GM23338 (cell line): ENCODE results near the gene WFS1. TPM values are rescaled to one million over a fixed set of nuclear protein-coding genes. Genes with fewer than 3 reads are reported as not detected.

Source experiments
- ATAC-seq: fragments of 200-7000 bp; cut with Tn5 transposase; 3 replicates; pipeline ENCODE4 v1.9.1; 2020
- DNase-seq: peaks from one replicate; pipeline ENCODE4 v3.0.0-alpha.2; 2015; ENCODE audit warnings: low spot score
- H2AFZ ChIP-seq: fragments of 200-600 bp; sonication (generic); 2 replicates; pipeline ENCODE4 v1.8.0; 2016; ENCODE audit warnings: antibody characterized with exemption, mild to moderate bottlenecking, moderate library complexity
- H3F3A ChIP-seq: fragments of 200-600 bp; sonication (generic); replicated peaks from 2 replicates; pipeline ENCODE4 v1.8.0; 2017; ENCODE audit warnings: antibody characterized with exemption, mixed run types, low read depth
- H3K27ac ChIP-seq: fragments of 200-600 bp; sonication (generic); 2 replicates; pipeline ENCODE4 v1.6.1; 2016; ENCODE audit warnings: low read depth
- H3K27me3 ChIP-seq: fragments of 200-600 bp; sonication (generic); 2 replicates; pipeline ENCODE4 v1.8.0; 2016; ENCODE audit warnings: mild to moderate bottlenecking, mixed run types, moderate library complexity; ENCODE audit not compliant: insufficient read depth
- H3K36me3 ChIP-seq: fragments of 200-600 bp; sonication (generic); 2 replicates; pipeline ENCODE4 v1.8.0; 2016; ENCODE audit warnings: mild to moderate bottlenecking; ENCODE audit not compliant: insufficient read depth
- H3K4me1 ChIP-seq: fragments of 200-600 bp; sonication (generic); 2 replicates; pipeline ENCODE4 v1.8.0; 2016; ENCODE audit warnings: mild to moderate bottlenecking, moderate library complexity; ENCODE audit not compliant: insufficient read depth
- H3K4me2 ChIP-seq: fragments of 200-600 bp; sonication (generic); 2 replicates; pipeline ENCODE4 v1.7.1; 2017; ENCODE audit warnings: mixed run types
- H3K4me3 ChIP-seq: fragments of 200-600 bp; sonication (generic); 2 replicates; pipeline ENCODE4 v1.6.1; 2016; ENCODE audit warnings: mixed run types
- H3K79me2 ChIP-seq: fragments of 200-600 bp; sonication (generic); replicated peaks from 2 replicates; pipeline ENCODE4 v1.8.0; 2017; ENCODE audit warnings: mild to moderate bottlenecking; ENCODE audit not compliant: insufficient read depth
- H3K9me2 ChIP-seq: fragments of 200-600 bp; sonication (generic); 2 replicates; pipeline ENCODE4 v1.8.0; 2017; ENCODE audit not compliant: insufficient read depth
- H4K20me1 ChIP-seq: fragments of 200-600 bp; sonication (generic); replicated peaks from 2 replicates; pipeline ENCODE4 v1.8.0; 2017; ENCODE audit warnings: mild to moderate bottlenecking; ENCODE audit not compliant: insufficient read depth
- H3K27ac Mint-ChIP-seq: 2 replicates; pipeline ENCODE4 v1.8.0; 2020; ENCODE audit warnings: inconsistent platforms, mild to moderate bottlenecking, moderate library complexity, mixed read lengths
- H3K27me3 Mint-ChIP-seq: 3 replicates; pipeline ENCODE4 v1.8.0; 2022; ENCODE audit warnings: low read depth, mild to moderate bottlenecking, moderate library complexity, mixed read lengths, inconsistent platforms; ENCODE audit not compliant: insufficient read depth, poor library complexity
- H3K36me3 Mint-ChIP-seq: 3 replicates; pipeline ENCODE4 v1.8.0; 2021; ENCODE audit warnings: low read depth, mild to moderate bottlenecking, inconsistent platforms, moderate library complexity, mixed read lengths
- H3K4me1 Mint-ChIP-seq: 3 replicates; pipeline ENCODE4 v1.8.0; 2020; ENCODE audit warnings: mild to moderate bottlenecking, inconsistent platforms, mixed read lengths
- H3K4me3 Mint-ChIP-seq: 3 replicates; pipeline ENCODE4 v1.8.0; 2021; ENCODE audit warnings: moderate library complexity, mild to moderate bottlenecking, inconsistent platforms, mixed read lengths
- H3K9me3 Mint-ChIP-seq: 3 replicates; pipeline ENCODE4 v1.8.0; 2020; ENCODE audit warnings: moderate library complexity, mild to moderate bottlenecking, inconsistent platforms, mixed read lengths
- CREB1 ChIP-seq: fragments of 250-450 bp; sonication (Bioruptor Pico); IDR thresholded peaks from 2 replicates; pipeline ENCODE4 v1.5.0; 2020; ENCODE audit warnings: low read depth, mild to moderate bottlenecking, moderate library complexity
- ETS1 ChIP-seq: IDR thresholded peaks from 2 replicates; pipeline ENCODE4 v1.6.1; 2016; ENCODE audit warnings: antibody characterized with exemption
- EZH2 ChIP-seq: fragments of 200-600 bp; sonication (generic); IDR thresholded peaks from one replicate; pipeline ENCODE4 v1.8.0; 2017; ENCODE audit warnings: antibody characterized with exemption, mild to moderate bottlenecking, low read depth; ENCODE audit not compliant: unreplicated experiment
- POLR2AphosphoS5 ChIP-seq: IDR thresholded peaks from 2 replicates; pipeline ENCODE4 v1.6.1; 2016; ENCODE audit warnings: antibody characterized with exemption, low read depth
- ZNF462 ChIP-seq: fragments of 250-450 bp; sonication (Bioruptor Pico); IDR thresholded peaks from 2 replicates; pipeline ENCODE4 v1.5.0; 2020; ENCODE audit warnings: mild to moderate bottlenecking, moderate library complexity
- polyA plus RNA-seq: library from polyadenylated mRNA; unstranded; fragments of >200 nt; fragmentation: Nextera tagmentation; extraction: Ambion mirVana; gene quantifications from 2 replicates; pipeline ENCODE4 v1.2.1, GENCODE V29; 2016
- total RNA-seq: library from RNA; depleted of rRNA; stranded (reverse); fragments of >200 nt; shearing (Covaris generic); gene quantifications from 2 replicates; pipeline ENCODE4 v1.2.3, GENCODE V29; 2014

WFS1 gene
- total and polyA plus RNA-seq, 2 experiments from 2014 or later, result 24.7 to 45.4 TPM

- no peak for TF ChIP-seq ETS1
Observed at GRCh38 chr4:6229095-6229494, 40.6 kb upstream of the WFS1 start (continued).

GRCh38 chr4:6229671-6230501 lies 39.8 kb upstream of the WFS1 start:
- DNase-seq, result no peak

More at GRCh38 chr4:6229671-6230501, 39.8 kb upstream of the WFS1 start:
- TF ChIP-seq ZNF462 (CRISPR knock-in tag), result no peak
- TF ChIP-seq EZH2, result no peak
- no peak for TF ChIP-seq POLR2AphosphoS5
- TF ChIP-seq CREB1 (CRISPR knock-in tag), result no peak
- Mint-ChIP-seq H3K9me3 (no peaks in the 10 kb centered on the region), H3K27me3 (peaks cover 14% of the 10 kb centered on the region), H3K4me3 (no peak overlapping the region), H3K36me3 (no peaks in the 10 kb centered on the region), H3K27ac (no peak overlapping the region), H3K4me1 (peaks cover 6% of the 10 kb centered on the region)
- Histone ChIP-seq H3K27me3 (no peaks in the 10 kb centered on the region), H3K27ac (no peak overlapping the region), H3K4me2 (no peak overlapping the region), H3K79me2 (no peaks in the 10 kb centered on the region), H3F3A (no peaks in the 10 kb centered on the region), H2AFZ (no peak overlapping the region), H3K9me2 (no peaks in the 10 kb centered on the region), H4K20me1 (no peaks in the 10 kb centered on the region), H3K4me1 (no peaks in the 10 kb centered on the region), H3K36me3 (no peaks in the 10 kb centered on the region), H3K4me3 (no peak overlapping the region)
- ATAC-seq, result no peak
